B cell (primary cell): Measurements from ENCODE around the gene PPP1R11. TPM values are rescaled to one million over a fixed set of nuclear protein-coding genes. Genes with fewer than 3 reads are reported as not detected.

Experiments used
- ATAC-seq: fragments of 200-7000 bp; cut with Tn5 transposase; one replicate; pipeline ENCODE4 v1.10.0; 2021; ENCODE audit warnings: low read depth, mild to moderate bottlenecking, moderate number of reproducible peaks, moderate library complexity
- CTCF ChIA-PET: fragments of 350-600 bp; sonication (Branson Sonifier 250); formaldehyde crosslinking; loops from one replicate; lab custom pipeline; 2021; ENCODE audit warnings: antibody characterized with exemption, inconsistent platforms; lab: Charles Lee
- POLR2A ChIA-PET: fragments of 350-600 bp; sonication (Branson Sonifier 250); formaldehyde crosslinking; loops from one replicate; lab custom pipeline; 2021; ENCODE audit warnings: antibody characterized with exemption; lab: Charles Lee
- DNase-seq: peaks from one replicate; pipeline ENCODE4 v3.0.0; 2013
- H2AFZ ChIP-seq: 2 replicates; pipeline ENCODE4 v1.6.1; 2012; ENCODE audit warnings: mild to moderate bottlenecking, low read depth, low read length; ENCODE audit not compliant: insufficient read depth, poor library complexity, severe bottlenecking
- H3K27ac ChIP-seq, 2 donors: 1 replicate in 1 of 2; 2 replicates in 1 of 2; pipeline ENCODE4 v1.5.1; 2012 to 2013; ENCODE audit warnings: low read length in 2 of 2, mild to moderate bottlenecking in 2 of 2, moderate library complexity in 1 of 2
- H3K27me3 ChIP-seq, 4 experiments: fragments of 200-600 bp in 1 of 4; sonication (generic) in 1 of 4; replicated peaks in 1 of 4; 1 replicate in 2 of 4; 2 replicates in 2 of 4; pipeline versions ENCODE4 v1.6.1 to v1.7.0; 2013 to 2016; ENCODE audit warnings: low read length in 3 of 4, mild to moderate bottlenecking in 2 of 4, mixed read lengths in 1 of 4, moderate library complexity in 1 of 4; ENCODE audit not compliant: insufficient read depth in 4 of 4, control insufficient read depth in 3 of 4; ENCODE audit errors: control extremely low read depth in 1 of 4
- H3K36me3 ChIP-seq, 2 experiments: replicated peaks in 1 of 2; 1 replicate in 1 of 2; 2 replicates in 1 of 2; pipeline versions ENCODE4 v1.6.1 to v1.7.1; 2013; ENCODE audit warnings: low read length in 1 of 2; ENCODE audit not compliant: insufficient read depth in 2 of 2, control insufficient read depth in 1 of 2; ENCODE audit errors: control extremely low read depth in 1 of 2, extremely low read depth in 1 of 2
- H3K4me1 ChIP-seq, 2 donors: fragments of 200-600 bp in 1 of 2; sonication (generic) in 1 of 2; 1 replicate in 1 of 2; 2 replicates in 1 of 2; pipeline versions ENCODE4 v1.5.1 to v1.6.1; 2013 to 2017; ENCODE audit warnings: low read length in 2 of 2; ENCODE audit not compliant: control insufficient read depth in 2 of 2, insufficient read depth in 2 of 2
- H3K4me2 ChIP-seq: replicated peaks from 2 replicates; pipeline ENCODE3; 2012; ENCODE audit warnings: mild to moderate bottlenecking, low read depth, low read length; ENCODE audit not compliant: poor library complexity, severe bottlenecking
- H3K4me3 ChIP-seq, 5 experiments: fragments of 200-600 bp in 1 of 5; sonication (generic) in 1 of 5; 1 replicate in 3 of 5; 2 replicates in 2 of 5; pipeline versions ENCODE4 v1.5.1 to v1.7.0; 2011 to 2016; ENCODE audit warnings: low read length in 4 of 5, mild to moderate bottlenecking in 4 of 5, low read depth in 2 of 5, control low read depth in 1 of 5, moderate library complexity in 1 of 5; ENCODE audit not compliant: insufficient read depth in 1 of 5; ENCODE audit errors: control extremely low read depth in 1 of 5, extremely low read depth in 1 of 5
- H3K79me2 ChIP-seq: fragments of 200-600 bp; sonication (generic); one replicate; pipeline ENCODE4 v1.6.0; 2016; ENCODE audit warnings: low read length; ENCODE audit not compliant: control insufficient read depth, insufficient read depth
- H3K9ac ChIP-seq: fragments of 200-600 bp; sonication (generic); 2 replicates; pipeline ENCODE4 v1.6.1; 2017; ENCODE audit warnings: mild to moderate bottlenecking, low read length, moderate library complexity
- H3K9me3 ChIP-seq, 3 donors: one replicate each; pipeline versions ENCODE4 v1.6.1 to v1.7.1; 2013; ENCODE audit warnings: low read length in 2 of 3; ENCODE audit not compliant: control insufficient read depth in 2 of 3, insufficient read depth in 1 of 3; ENCODE audit errors: control extremely low read depth in 1 of 3
- H4K20me1 ChIP-seq: 2 replicates; pipeline ENCODE4 v1.6.0; 2012; ENCODE audit warnings: mild to moderate bottlenecking, low read length; ENCODE audit not compliant: insufficient read depth, control insufficient read depth, poor library complexity, severe bottlenecking
- H3K27ac Mint-ChIP-seq: one replicate; pipeline ENCODE4 v1.8.0; 2021; ENCODE audit warnings: mixed read lengths
- H3K27me3 Mint-ChIP-seq: one replicate; pipeline ENCODE4 v1.8.0; 2021; ENCODE audit warnings: mixed read lengths
- H3K4me1 Mint-ChIP-seq: one replicate; pipeline ENCODE4 v1.8.0; 2021; ENCODE audit warnings: mixed read lengths
- H3K4me3 Mint-ChIP-seq: one replicate; pipeline ENCODE4 v1.8.0; 2021; ENCODE audit warnings: mixed read lengths
- H3K9me3 Mint-ChIP-seq: one replicate; pipeline ENCODE4 v1.8.0; 2022; ENCODE audit warnings: mixed read lengths; ENCODE audit not compliant: insufficient read depth
- EZH2 ChIP-seq: IDR thresholded peaks from 2 replicates; pipeline ENCODE4 v1.6.1; 2012; ENCODE audit warnings: borderline replicate concordance, low read depth, mild to moderate bottlenecking, moderate library complexity, low read length; ENCODE audit not compliant: insufficient read depth, poor library complexity, severe bottlenecking
- WGBS: methylation state at CpG from one replicate; pipeline ENCODE4 v1.1.5; 2013; ENCODE audit warnings: missing lambda C conversion rate; ENCODE audit not compliant: insufficient coverage; 5-methylcytosine and 5-hydroxymethylcytosine counted together
- intact Hi-C: fragments of 100-400 bp; cut with micrococcal nuclease; formaldehyde crosslinking; loops from one replicate; pipeline ENCODE4 v1.10.0; 2022
- polyA plus RNA-seq: library from polyadenylated mRNA; depleted of rRNA; stranded (reverse); fragments of >200 nt; gene quantifications from 2 replicates; pipeline ENCODE4 v1.2.3, GENCODE V29; 2012
- total RNA-seq, 2 donors: library from RNA; stranded (reverse); fragments of 120-200 nt in 1 of 2; gene quantifications; 1 replicate in 1 of 2; 2 replicates in 1 of 2; pipeline versions ENCODE4 v1.2.3 to v1.2.4, GENCODE V29; 2013 to 2022
- TF ChIP-seq, protein P1 (sequence below): fragments of 200-600 bp; IDR thresholded peaks from one replicate; pipeline ENCODE4 v1.8.0; 2022; ENCODE audit warnings: antibody characterized with exemption, mild to moderate bottlenecking

Gene PPP1R11
- total and polyA plus RNA-seq, 2 donors (not counting 1 experiment from before 2014, with no cell fraction given), result 44.8 to 47.8 TPM

- WGBS, result 58% methylated on average over 27 of the region's 27 CpGs
- intact Hi-C loops, result no loop called here
These were observed 44.4 kb downstream of the PPP1R11 start for GRCh38 chr6:30111266-30111856.

DNA sequence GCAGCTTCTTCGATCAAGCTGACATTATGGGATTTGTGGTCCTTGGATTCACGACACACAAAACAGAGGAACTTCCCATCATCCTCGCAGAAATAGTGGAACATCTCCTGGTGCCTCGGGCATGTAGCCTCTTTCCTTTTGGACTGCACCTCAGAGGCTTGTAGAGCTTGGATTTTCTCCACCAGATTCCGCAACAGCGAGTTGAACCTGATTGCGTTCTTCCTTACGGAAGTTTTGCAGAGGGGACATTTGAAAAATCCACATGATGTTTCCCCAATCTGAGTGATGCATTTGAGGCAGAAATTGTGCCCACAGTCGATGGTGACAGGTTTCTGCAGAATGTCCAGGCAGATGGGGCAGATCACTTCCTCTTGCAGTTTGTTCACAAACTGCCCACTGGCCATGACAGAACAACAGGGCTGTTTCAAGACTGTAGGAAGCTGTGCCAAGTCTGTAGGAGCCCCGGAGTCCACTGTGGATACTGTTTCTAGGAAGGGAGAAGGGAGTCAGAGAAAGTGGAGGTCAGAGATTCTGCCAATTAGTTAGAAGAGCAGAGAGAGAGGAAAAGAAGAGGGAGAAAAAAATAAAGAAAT, 45.5 kb downstream of the PPP1R11 start:
- ChIA-PET POLR2A (no interaction called here), CTCF (interaction anchor here (0.9 to 1.2 kb wide), 3 partner anchors 9 to 265 kb away, joined by 3 to 5 read pairs (median 4); no protein-coding TSS in a partner anchor)
- ATAC-seq (no peak), DNase-seq (no peak)
- no peak overlapping the region for H3K4me2 ChIP-seq
- Mint-ChIP-seq H3K4me1 (no peaks in the 10 kb centered on the region), H3K4me3 (no peak overlapping the region), H3K27me3 (peaks cover 54% of the 10 kb centered on the region), H3K9me3 (no peaks in the 10 kb centered on the region), H3K27ac (no peak overlapping the region)
- no peak overlapping the region for H3K27ac ChIP-seq
- no peak overlapping the region for H3K9ac ChIP-seq
- H3K4me3 ChIP-seq, result no peak overlapping the region
- no peaks in the 10 kb centered on the region for H3K36me3 ChIP-seq
- peaks cover 0 to 21% (median 11%) of the 10 kb centered on the region in 4 experiments for H3K27me3 ChIP-seq
- peaks cover 0 to 7% of the 10 kb centered on the region in 2 donors for H3K4me1 ChIP-seq
- H2AFZ ChIP-seq, result no peak overlapping the region
- H3K79me2 ChIP-seq, result no peaks in the 10 kb centered on the region
- no peak for TF ChIP-seq EZH2
- TF ChIP-seq, protein P1, sequence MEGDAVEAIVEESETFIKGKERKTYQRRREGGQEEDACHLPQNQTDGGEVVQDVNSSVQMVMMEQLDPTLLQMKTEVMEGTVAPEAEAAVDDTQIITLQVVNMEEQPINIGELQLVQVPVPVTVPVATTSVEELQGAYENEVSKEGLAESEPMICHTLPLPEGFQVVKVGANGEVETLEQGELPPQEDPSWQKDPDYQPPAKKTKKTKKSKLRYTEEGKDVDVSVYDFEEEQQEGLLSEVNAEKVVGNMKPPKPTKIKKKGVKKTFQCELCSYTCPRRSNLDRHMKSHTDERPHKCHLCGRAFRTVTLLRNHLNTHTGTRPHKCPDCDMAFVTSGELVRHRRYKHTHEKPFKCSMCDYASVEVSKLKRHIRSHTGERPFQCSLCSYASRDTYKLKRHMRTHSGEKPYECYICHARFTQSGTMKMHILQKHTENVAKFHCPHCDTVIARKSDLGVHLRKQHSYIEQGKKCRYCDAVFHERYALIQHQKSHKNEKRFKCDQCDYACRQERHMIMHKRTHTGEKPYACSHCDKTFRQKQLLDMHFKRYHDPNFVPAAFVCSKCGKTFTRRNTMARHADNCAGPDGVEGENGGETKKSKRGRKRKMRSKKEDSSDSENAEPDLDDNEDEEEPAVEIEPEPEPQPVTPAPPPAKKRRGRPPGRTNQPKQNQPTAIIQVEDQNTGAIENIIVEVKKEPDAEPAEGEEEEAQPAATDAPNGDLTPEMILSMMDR, result no peak
- no peaks in the 10 kb centered on the region for H4K20me1 ChIP-seq
- intact Hi-C loops, result no loop called here
- H3K9me3 ChIP-seq, result no peaks in the 10 kb centered on the region
- 72% methylated on average over 10 of the region's 10 CpGs for WGBS

More at GRCh38 chr6:30111266-30111856, 44.4 kb downstream of the PPP1R11 start:
- Histone ChIP-seq H3K27ac (no peak overlapping the region), H3K4me3 (no peak overlapping the region), H2AFZ (no peak overlapping the region), H3K4me1 (peaks cover 0 to 7% of the 10 kb centered on the region in 2 donors), H4K20me1 (no peaks in the 10 kb centered on the region), H3K9me3 (no peaks in the 10 kb centered on the region), H3K79me2 (no peaks in the 10 kb centered on the region), H3K27me3 (peaks cover 0 to 23% (median 11%) of the 10 kb centered on the region in 4 experiments), H3K4me2 (no peak overlapping the region), H3K36me3 (no peaks in the 10 kb centered on the region), H3K9ac (no peak overlapping the region)
- H3K27ac Mint-ChIP-seq, result no peak overlapping the region
- TF ChIP-seq, protein P1, result no peak
- no peak for TF ChIP-seq EZH2
- CTCF ChIA-PET, result interaction anchor here (0.9 kb wide), 1 partner anchor 20 kb away, joined by 4 read pairs; no protein-coding TSS in a partner anchor
- peaks cover 60% of the 10 kb centered on the region for H3K27me3 Mint-ChIP-seq
- POLR2A ChIA-PET, result no interaction called here
- no peak overlapping the region for H3K4me3 Mint-ChIP-seq
- ATAC-seq, result no peak
- no peaks in the 10 kb centered on the region for H3K4me1 Mint-ChIP-seq
- no peaks in the 10 kb centered on the region for H3K9me3 Mint-ChIP-seq
- no peak for DNase-seq
